HEK293 (cell line): ENCODE data around the gene MGAT4A.

Experiments
- CTCF ChIP-seq: fragments of 450-650 bp; formaldehyde crosslinking; IDR thresholded peaks from 2 replicates; pipeline ENCODE4 v1.5.1; 2016; ENCODE audit warnings: missing biosample characterization, missing genetic modification characterization
- GLI2 ChIP-seq: fragments of 450-650 bp; formaldehyde crosslinking; IDR thresholded peaks from 2 replicates; pipeline ENCODE4; 2017; ENCODE audit warnings: missing biosample characterization, missing genetic modification characterization, low read depth, borderline replicate concordance
- GLI4 ChIP-seq: fragments of 450-650 bp; formaldehyde crosslinking; IDR thresholded peaks from 2 replicates; pipeline ENCODE4 v1.5.1; 2016; ENCODE audit warnings: missing biosample characterization, missing genetic modification characterization
- MZF1 ChIP-seq: fragments of 450-650 bp; formaldehyde crosslinking; IDR thresholded peaks from 2 replicates; pipeline ENCODE4 v1.5.1; 2017; ENCODE audit warnings: missing biosample characterization, missing genetic modification characterization, borderline replicate concordance
- REST ChIP-seq: fragments of 450-650 bp; formaldehyde crosslinking; IDR thresholded peaks from 2 replicates; pipeline ENCODE4 v1.5.1; 2016; ENCODE audit warnings: missing biosample characterization, missing genetic modification characterization
- SP2 ChIP-seq: fragments of 450-650 bp; formaldehyde crosslinking; IDR thresholded peaks from 2 replicates; pipeline ENCODE4 v1.5.1; 2016; ENCODE audit warnings: missing biosample characterization, missing genetic modification characterization
- YY1 ChIP-seq: fragments of 450-650 bp; formaldehyde crosslinking; IDR thresholded peaks from 2 replicates; pipeline ENCODE4 v1.5.1; 2018; ENCODE audit warnings: missing biosample characterization, missing genetic modification characterization
- ZBTB1 ChIP-seq: fragments of 450-650 bp; formaldehyde crosslinking; IDR thresholded peaks from 2 replicates; pipeline ENCODE4 v1.5.1; 2016; ENCODE audit warnings: missing biosample characterization, missing genetic modification characterization
- ZFP3 ChIP-seq: fragments of 450-650 bp; formaldehyde crosslinking; IDR thresholded peaks from 2 replicates; pipeline ENCODE4 v1.5.1; 2016; ENCODE audit warnings: low read depth, missing biosample characterization, missing genetic modification characterization
- ZNF155 ChIP-seq: fragments of 450-650 bp; formaldehyde crosslinking; IDR thresholded peaks from 2 replicates; pipeline ENCODE4 v1.5.1; 2016; ENCODE audit warnings: missing biosample characterization, missing genetic modification characterization
- ZNF274 ChIP-seq, 2 experiments: fragments of 200-500 bp in 1 of 2; fragments of 450-650 bp in 1 of 2; sonication (Bioruptor generic) in 1 of 2; formaldehyde crosslinking in 1 of 2; IDR thresholded peaks; 2 replicates each; pipeline versions ENCODE4 v1.5.1 to v1.6.1; 2014 to 2016; ENCODE audit warnings: borderline replicate concordance in 1 of 2, inconsistent platforms in 1 of 2, low read length in 1 of 2, missing biosample characterization in 1 of 2, missing genetic modification characterization in 1 of 2
- ZNF302 ChIP-seq: fragments of 450-650 bp; formaldehyde crosslinking; IDR thresholded peaks from 2 replicates; pipeline ENCODE4 v1.5.1; 2016; ENCODE audit warnings: missing biosample characterization, missing genetic modification characterization, low read depth
- ZNF521 ChIP-seq: fragments of 450-650 bp; formaldehyde crosslinking; IDR thresholded peaks from 2 replicates; pipeline ENCODE4 v1.5.1; 2017; ENCODE audit warnings: missing biosample characterization, mild to moderate bottlenecking, missing genetic modification characterization
- ZNF777 ChIP-seq: fragments of 450-650 bp; formaldehyde crosslinking; IDR thresholded peaks from 2 replicates; pipeline ENCODE4 v1.5.1; 2017; ENCODE audit warnings: missing biosample characterization, missing genetic modification characterization, borderline replicate concordance

GRCh38 chr2:98773169-98773568 lies 42.2 kb upstream of the MGAT4A start:
- no peak for TF ChIP-seq ZNF521 (tag by site-specific recombination)
- no peak for TF ChIP-seq REST (tag by site-specific recombination)
- TF ChIP-seq CTCF (tag by site-specific recombination): no peak
- TF ChIP-seq MZF1 (tag by site-specific recombination): no peak
- TF ChIP-seq SP2 (tag by site-specific recombination): no peak
- no peak for TF ChIP-seq ZNF302 (tag by site-specific recombination)
- TF ChIP-seq ZNF274 (IDR thresholded peaks at IDR 0.05; ENCODE audit: low read length): no peak
- TF ChIP-seq ZNF274 (tag by site-specific recombination; IDR thresholded peaks at IDR 0.05; ENCODE audit: borderline replicate concordance): no peak
- no peak for TF ChIP-seq GLI2
- TF ChIP-seq YY1 (tag by site-specific recombination): no peak
- no peak for TF ChIP-seq ZFP3 (tag by site-specific recombination)
- no peak for TF ChIP-seq ZNF777 (tag by site-specific recombination)
- no peak for TF ChIP-seq ZNF155 (tag by site-specific recombination)
- no peak for TF ChIP-seq ZBTB1 (tag by site-specific recombination)
- TF ChIP-seq GLI4 (tag by site-specific recombination): no peak
